LNCaP clone FGC (cell line): ENCODE results near the gene NAALAD2.
"Not testable (repeated sequence)": the region's sequence is repeated elsewhere in the genome, so short reads cannot be mapped to it uniquely, and the experiment has no call there.

Experiments used
- DNase-seq: peaks from one replicate; pipeline ENCODE4 v3.0.0-alpha.2; 2011; ENCODE audit warnings: low read depth
- H3K4me3 ChIP-seq: 2 replicates; pipeline ENCODE4 v1.5.1; 2011; ENCODE audit warnings: mild to moderate bottlenecking, low read depth, low read length, control low read depth
- CTCF ChIP-seq: IDR thresholded peaks from 2 replicates; pipeline ENCODE4 v1.5.1; 2012; ENCODE audit warnings: mild to moderate bottlenecking; ENCODE audit not compliant: control insufficient read depth, insufficient read depth; ENCODE audit errors: extremely low read depth

NAALAD2 gene

GRCh38 chr11:90228056-90228455 lies 93.6 kb downstream of the NAALAD2 start:
- TF ChIP-seq CTCF = no peak

GRCh38 chr11:90229791-90230190 lies 95.3 kb downstream of the NAALAD2 start:
- DNase-seq = no peak

More at GRCh38 chr11:90228056-90228455, 93.6 kb downstream of the NAALAD2 start:
- no peak overlapping the region for H3K4me3 ChIP-seq
- no peak for DNase-seq

GRCh38 chr11:90234977-90235376 lies 100.5 kb downstream of the NAALAD2 start:
- DNase-seq = no peak
- TF ChIP-seq CTCF = no peak

More at GRCh38 chr11:90229791-90230190, 95.3 kb downstream of the NAALAD2 start:
- H3K4me3 ChIP-seq = no peak overlapping the region
- TF ChIP-seq CTCF = no peak

GRCh38 chr11:90235526-90235925 lies 101.1 kb downstream of the NAALAD2 start:
- DNase-seq = no peak
- no peak for TF ChIP-seq CTCF
- no peak overlapping the region for H3K4me3 ChIP-seq

More at GRCh38 chr11:90234977-90235376, 100.5 kb downstream of the NAALAD2 start:
- no peak overlapping the region for H3K4me3 ChIP-seq

- no peak for DNase-seq
- no peak for TF ChIP-seq CTCF
- no peak overlapping the region for H3K4me3 ChIP-seq
Observed at GRCh38 chr11:90237004-90237403, 102.5 kb downstream of the NAALAD2 start.

GRCh38 chr11:90239967-90240636 lies 105.6 kb downstream of the NAALAD2 start:
- H3K4me3 ChIP-seq = not testable (repeated sequence)

GRCh38 chr11:90241414-90241813 lies 107.0 kb downstream of the NAALAD2 start:
- no peak overlapping the region for H3K4me3 ChIP-seq
- no peak for TF ChIP-seq CTCF
- no peak for DNase-seq

More at GRCh38 chr11:90239967-90240636, 105.6 kb downstream of the NAALAD2 start:
- not testable (repeated sequence) for DNase-seq
